GM21723 (cell line): ENCODE results near the gene CBARP.

ENCODE experiments used
- ATAC-seq: cut with Tn5 transposase; IDR thresholded peaks from one replicate; pipeline ENCODE4 v1.9.1; 2021; ENCODE audit warnings: mild to moderate bottlenecking, moderate library complexity; ENCODE audit not compliant: unreplicated experiment

The CBARP gene

DNA sequence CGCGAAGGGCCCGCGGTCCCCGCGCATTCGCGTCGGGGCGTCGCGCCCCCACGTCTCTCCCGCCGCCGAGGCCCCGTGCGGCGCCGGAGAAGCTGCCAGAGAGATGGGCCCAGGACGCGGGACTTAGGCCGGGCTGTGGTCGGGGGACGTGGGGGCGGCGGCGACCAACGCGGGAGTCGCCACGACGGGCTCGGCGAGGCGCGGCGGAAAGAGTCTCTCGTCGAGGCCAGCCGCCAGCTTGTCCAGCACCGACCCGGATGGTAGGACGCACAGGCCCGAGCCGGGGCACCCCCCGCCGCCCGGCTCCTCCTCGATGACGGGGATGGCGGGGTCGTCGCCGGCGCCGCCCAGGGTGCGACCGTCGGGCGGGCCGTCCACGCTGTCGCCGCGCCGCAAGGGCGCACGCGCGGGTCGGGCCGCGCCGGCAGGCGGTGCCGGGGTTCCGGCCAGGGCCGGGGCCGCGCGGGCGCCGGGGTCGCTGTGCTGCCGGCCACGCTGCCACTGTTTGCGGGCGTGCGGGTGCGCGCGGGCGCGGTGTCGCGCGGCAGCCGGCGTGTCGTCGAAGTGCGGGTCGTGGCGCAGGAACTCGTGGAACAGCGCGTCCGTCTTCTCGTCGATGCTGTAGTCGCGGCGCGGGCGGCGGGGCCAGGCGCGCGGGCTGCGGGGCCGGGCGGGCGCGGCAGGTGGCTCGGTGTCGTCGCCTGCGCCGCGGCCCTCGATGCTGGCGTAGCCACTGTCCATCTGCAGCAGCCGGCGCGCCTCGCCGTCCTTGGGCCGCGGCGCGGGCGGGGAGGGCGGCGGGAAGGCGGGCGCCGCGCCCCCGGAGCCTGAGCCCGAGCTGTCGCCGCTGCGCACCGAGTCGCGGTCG is 8.5 kb downstream of the CBARP start:
- no peak for ATAC-seq

- no peak for ATAC-seq
Observed at GRCh38 chr19:1228161-1228957, 9.4 kb downstream of the CBARP start.

DNA sequence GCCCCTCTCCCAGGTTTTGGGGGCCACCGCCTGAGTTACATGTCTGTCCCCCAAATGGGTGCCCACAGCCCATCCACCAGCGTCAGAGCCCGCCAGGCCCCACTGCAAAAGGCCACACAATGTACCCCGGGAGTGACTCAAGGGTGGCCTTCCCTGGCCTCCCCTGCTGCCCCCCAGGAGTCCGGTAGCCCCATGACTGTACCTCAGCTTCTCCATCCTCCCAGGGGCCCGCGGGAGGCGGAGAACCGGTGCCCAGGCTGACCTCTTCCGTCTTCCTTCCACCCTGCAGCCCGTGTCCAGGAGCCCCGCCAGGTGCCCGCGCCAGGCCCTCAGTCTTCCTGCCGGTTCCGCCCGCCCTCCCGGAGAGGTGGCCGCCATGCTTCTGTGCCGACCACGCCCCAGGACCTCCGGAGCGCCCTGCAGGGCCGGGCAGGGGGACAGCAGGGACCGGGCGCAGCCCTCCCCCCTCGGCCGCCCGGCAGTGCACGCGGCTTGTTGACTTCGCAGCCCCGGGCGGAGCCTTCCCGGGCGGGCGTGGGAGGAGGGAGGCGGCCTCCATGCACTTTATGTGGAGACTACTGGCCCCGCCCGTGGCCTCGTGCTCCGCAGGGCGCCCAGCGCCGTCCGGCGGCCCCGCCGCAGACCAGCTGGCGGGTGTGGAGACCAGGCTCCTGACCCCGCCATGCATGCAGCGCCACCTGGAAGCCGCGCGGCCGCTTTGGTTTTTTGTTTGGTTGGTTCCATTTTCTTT is 10.3 kb downstream of the CBARP start:
- ATAC-seq: no peak

DNA sequence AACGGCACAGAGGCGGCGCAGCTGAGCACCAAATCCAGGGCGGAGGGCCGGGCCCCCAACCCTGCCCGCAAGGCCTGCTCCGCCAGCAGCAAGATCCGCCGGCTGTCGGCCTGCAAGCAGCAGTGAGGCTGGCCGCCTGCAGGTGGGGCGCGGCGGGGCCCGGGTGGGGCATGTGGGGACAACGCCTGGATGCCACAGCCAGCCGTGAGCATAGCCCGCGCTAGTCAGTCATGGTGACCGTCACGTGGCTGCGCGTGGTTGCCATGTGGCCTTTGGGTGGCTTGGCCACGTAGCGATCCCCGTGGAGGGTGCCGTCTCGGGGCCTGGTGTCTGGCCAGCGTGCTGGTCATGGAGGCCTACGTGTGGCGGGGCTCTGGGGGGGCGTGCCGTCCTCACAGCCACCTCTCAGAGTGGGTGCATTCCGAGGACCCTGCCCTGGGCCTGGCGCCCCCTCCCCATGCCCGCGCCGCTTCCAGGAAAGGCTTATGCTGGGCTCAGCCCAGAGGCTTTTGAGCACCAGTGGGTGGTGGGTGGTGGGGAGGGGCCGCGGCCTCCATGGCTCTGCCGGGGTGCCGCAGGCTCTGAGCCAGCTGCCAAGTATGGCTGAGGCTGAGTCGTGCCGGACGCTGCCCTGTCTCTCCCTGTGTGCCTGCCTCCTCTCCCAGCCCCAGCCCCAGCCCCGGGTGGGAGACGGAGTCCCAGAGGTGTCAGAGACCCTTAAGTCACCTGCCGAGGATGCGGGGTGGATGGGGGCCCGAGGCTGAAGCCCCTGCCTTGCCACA is 11.1 kb downstream of the CBARP start:
- ATAC-seq: no peak

- ATAC-seq: no peak
Observed at GRCh38 chr19:1226227-1226518, 11.6 kb downstream of the CBARP start.

- no peak for ATAC-seq
Observed at GRCh38 chr19:1225440-1226226, 12.2 kb downstream of the CBARP start.

GRCh38 chr19:1224847-1225246 is 13.0 kb downstream of the CBARP start:
- no peak for ATAC-seq

DNA sequence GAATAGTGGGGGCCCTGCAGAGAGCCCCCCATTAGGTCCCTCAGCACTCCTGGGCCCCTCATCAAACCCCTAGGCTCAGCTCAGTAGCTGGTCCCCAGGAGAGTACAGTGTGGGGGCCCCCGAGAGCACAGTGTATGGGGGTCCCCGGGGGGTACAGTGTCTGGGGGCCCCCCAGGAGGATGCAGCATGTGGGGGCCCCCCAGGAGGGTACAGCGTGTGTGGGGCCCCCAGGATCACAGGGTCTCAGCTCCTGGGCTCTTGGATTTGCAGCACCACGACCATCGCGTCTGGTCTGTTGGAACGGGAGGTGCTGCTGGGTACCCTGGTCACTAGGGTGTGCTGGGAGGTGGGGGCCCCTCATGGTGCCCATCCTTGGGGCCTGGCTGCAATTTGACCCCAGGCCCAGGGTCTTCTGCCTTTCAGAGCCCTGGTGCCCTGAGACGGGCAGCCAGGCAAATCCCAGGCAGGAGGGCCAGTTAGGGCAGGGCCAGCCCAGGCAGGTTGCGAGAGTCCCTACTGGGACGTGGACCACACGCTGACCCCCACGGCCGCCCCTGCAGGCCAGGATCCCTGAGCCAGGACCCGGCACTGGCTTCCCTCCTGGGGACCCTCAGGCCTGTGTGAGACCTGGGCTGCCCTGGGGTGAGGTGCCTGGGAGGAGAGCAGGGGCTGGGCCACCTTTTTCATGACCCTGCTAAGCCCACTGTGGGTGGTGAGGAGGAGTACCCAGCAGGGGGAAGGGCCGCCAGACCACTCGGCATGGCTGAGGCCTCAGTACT is 13.6 kb downstream of the CBARP start:
- no peak for ATAC-seq

DNA sequence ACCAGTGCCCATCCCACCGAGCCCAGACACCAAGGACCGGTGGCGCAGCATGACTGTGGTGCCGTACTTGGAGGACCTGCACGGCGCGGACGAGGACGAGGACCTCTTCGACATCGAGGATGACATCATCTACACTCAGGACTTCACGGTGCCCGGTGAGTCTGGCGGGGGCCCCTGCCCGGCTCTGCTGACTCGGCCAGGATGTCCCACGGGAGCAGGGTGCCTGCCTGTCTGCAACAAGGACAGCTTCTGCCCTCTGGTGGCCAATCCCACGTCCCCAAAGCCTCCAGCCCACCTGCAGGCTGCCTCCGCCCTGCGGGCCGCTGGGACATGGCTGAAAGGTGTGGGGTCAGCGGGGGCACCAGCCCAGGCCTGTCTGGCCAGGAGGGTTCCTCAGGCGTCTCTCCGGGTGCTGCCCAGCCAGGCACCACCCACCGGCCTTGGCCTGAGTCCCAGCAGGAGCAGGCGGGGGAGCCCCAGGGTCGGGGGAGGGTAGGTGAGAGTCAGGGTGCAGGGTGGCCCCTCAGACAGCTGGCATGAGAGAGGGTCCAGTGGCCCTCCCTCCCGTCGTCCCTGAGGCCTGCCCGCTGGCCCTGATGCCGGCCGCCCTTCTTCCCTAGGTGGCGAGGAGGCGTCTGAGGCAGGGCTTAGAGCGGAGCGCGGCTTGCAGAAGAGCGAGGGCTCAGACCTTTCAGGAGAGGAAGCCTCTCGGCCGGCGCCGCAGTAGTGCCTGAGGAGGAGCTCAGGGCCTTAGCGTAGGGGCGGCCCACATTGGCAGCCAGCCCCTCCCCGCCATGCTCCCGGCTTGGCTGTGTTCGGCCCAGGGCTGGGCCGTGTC is 14.6 kb downstream of the CBARP start:
- no peak for ATAC-seq

- ATAC-seq: no peak
Observed at GRCh38 chr19:1222394-1222793, 15.4 kb downstream of the CBARP start.

GRCh38 chr19:1221904-1222255 is 15.9 kb downstream of the CBARP start:
- ATAC-seq: no peak

- ATAC-seq: no peak
Observed at GRCh38 chr19:1220976-1221903, 16.6 kb downstream of the CBARP start.

DNA sequence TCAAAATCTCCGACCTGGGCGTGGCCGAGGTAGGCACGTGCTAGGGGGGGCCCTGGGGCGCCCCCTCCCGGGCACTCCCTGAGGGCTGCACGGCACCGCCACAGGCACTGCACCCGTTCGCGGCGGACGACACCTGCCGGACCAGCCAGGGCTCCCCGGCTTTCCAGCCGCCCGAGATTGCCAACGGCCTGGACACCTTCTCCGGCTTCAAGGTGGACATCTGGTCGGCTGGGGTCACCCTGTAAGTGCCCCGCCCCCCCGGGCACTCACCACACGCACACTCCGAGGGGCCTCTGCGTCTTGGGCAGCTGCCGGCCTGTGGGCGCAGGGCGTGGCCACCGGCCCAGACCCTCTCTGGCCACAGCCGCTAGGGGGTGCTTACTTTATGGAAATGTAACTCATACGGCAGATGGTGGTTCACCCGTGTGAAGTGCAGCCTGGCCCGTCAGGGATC is 17.3 kb downstream of the CBARP start:
- ATAC-seq: no peak

DNA sequence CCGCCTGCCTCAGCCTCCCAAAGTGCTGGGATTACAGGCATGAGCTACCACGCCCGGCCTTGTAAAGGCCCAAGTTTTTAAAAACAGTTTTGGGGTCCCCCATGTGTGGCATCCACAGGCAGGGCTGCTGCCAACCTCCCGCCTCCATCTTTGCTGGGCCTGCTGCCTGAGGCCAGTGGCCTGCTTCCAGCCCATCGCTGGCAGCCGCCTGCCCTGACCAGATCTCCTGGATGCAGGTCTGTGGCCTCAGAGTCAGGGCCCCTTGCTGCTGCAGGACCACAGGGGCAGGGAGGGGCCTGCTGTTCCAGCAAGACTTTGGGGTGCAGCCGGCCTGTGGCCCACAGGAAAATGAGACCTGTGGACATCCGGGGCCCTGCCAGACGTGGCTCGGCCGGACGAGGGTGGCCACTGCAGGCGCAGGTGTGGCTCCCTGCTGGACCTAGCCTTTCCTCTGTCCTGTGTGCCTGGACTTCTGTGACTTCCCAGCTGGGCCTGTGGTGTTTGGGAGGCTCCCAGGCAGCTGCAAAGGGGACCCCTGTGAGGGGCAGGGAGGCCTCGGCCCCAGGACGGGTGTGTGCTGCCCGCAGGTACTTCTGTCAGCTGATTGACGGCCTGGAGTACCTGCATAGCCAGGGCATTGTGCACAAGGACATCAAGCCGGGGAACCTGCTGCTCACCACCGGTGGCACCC is 17.9 kb downstream of the CBARP start:
- no peak for ATAC-seq

DNA sequence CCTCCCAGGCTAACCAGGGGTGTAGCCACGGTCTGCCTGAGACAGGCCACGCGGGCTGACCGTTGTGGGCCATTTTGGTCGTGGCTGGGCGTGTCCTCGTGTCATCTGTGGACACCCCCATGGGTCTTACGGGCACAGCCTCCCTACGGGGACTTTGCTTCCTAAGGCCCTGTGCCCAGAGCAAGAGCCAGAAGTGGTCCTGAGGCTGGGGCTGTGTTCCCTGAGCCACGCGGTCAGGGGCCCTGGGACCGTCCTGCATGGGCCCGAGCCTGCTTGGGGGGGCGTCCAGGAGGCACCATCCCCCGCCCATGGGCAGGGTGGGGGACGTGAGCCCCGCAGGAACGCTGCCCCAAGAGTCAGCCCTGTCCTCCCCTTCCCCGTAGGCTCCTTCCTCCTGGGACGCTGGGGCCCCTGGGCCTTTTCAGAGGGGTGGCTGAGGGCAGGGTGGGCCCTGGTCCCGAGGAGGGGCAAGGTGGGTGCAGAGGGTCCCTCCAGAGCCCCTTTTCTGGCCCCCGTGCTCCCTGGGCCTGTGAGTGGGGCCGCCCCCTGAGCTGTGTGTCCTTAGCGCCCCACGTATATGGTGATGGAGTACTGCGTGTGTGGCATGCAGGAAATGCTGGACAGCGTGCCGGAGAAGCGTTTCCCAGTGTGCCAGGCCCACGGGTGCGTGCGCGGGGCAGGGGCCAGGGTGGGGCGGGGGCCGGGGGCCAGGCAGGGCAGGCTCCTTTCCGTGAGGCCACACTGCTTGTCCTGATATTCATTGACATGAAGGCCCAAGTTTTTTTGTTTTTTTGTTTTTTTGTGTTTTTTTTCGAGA is 18.8 kb downstream of the CBARP start:
- no peak for ATAC-seq

DNA sequence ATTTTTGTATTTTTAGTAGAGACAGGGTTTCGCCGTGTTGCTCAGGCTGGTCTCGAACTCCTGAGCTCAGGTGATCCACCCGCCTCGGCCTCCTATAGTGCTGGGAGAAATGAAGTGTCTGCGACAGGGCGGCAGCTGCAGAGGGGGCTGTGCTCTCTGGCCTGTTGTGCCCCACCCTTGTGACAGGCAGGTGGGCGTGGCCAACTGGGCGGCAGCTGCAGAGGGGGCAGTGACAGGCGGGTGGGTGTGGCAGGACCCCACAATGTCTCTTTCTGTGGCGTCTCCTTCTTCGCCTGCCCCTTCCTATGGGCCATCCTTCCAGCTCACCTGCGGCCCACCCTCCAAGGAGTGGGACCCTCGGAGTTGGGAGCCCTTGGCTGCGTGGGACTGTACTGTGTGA is 20.4 kb downstream of the CBARP start:
- ATAC-seq: no peak
